Measurements from ENCODE around the gene PKP3. TPM values are rescaled to one million over a fixed set of nuclear protein-coding genes. Genes with fewer than 3 reads are reported as not detected.

Gene PKP3
- total and polyA plus RNA-seq, 9 of the 15 experiments (the other 6 are each of a cell fraction or from before 2014, with no cell fraction given), result 0.11 to 110 (median 30.7) TPM

DNA sequence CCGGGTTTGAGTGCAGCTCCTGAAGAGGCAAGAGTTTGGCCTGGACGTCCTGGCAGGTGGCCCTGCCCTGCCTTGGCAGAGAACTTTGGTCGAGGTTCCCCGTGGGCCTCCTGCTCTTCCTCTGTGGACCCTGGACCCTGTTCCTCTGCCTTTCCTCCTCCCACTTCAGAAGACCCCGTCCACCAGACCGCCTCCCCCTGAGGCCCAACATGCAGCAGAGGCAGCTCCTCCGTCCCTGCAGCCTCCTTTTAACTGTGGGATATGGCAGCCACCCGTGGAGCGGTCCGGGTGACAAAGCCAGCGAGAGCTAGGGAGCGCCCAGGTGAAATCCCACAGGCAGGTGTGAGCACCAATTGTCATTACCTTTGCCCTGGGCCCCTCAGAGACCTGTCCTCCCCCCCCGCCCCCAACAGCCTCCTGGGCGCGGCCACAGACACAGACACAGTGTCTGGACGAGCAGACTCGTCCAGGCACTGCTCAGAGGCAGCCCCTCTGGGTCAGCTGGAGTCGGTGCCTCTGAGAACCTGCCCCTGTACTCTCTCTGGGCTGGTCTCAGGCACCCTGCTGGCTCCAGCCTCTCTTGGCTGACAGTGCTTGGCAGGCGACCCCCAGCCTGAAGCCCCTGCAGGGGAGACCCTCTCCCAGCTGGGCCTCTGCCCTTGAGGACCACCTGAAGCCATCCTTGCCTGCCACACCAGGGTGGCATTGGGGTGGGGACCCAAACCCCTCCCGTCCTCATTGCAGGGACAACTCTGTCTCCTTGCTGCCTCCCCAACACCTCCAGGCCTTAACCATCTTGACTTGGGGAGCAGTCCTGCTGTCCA, 52.0 kb downstream of the PKP3 start:
- Histone ChIP-seq H3K9me3 (replicated peaks; ENCODE audit: control insufficient read depth, insufficient read depth, low read depth, low read length) (no peaks in the 10 kb centered on the region), H3K4me3 (no peak overlapping the region), H4K20me1 (replicated peaks; ENCODE audit: control insufficient read depth, insufficient read depth, low read length) (no peaks in the 10 kb centered on the region), H3K79me2 (ENCODE audit: control insufficient read depth, insufficient read depth, low read length) (peaks cover 27% of the 10 kb centered on the region), H2AFZ (ENCODE audit: low read depth, low read length) (peak overlapping the region; percentile 67), H3K9ac (ENCODE audit: insufficient read depth in 1 of 2, low read depth in 2 of 2, low read length in 2 of 2) (peak overlapping the region in 1 of 2 experiments; percentile 79; a peak in 3 of 4 replicates), H3K9me1 (ENCODE audit: control insufficient read depth, insufficient read depth, low read length) (no peaks in the 10 kb centered on the region), H3K36me3 (ENCODE audit: control insufficient read depth, insufficient read depth, low read length) (peaks cover under 1% of the 10 kb centered on the region; the same call in 1 of the 3 replicates), H3K4me2 (ENCODE audit: insufficient read depth, low read length) (no peak overlapping the region), H3K4me1 (replicated peaks in 1 of 2; ENCODE audit: control insufficient read depth in 2 of 2, insufficient read depth in 2 of 2, low read length in 2 of 2) (peaks cover 26 to 80% of the 10 kb centered on the region in 2 experiments; a peak in 4 of 5 replicates), H3K27ac (ENCODE audit: extremely low read depth, low read depth, low read length) (no peak overlapping the region), H3K27me3 (ENCODE audit: control insufficient read depth in 2 of 2, insufficient read depth in 2 of 2, low read length in 2 of 2) (no peaks in the 10 kb centered on the region)
- in situ Hi-C loops (cut with MboI) (no loop called here), intact Hi-C loops (cut with micrococcal nuclease) (loop anchor here (5.0 kb wide), 1 partner anchor 54 kb away; the partner anchor contains the start of gene PKP3)
- 57% methylated on average over 18 of the region's 20 CpGs for WGBS (ENCODE audit: insufficient coverage, low coverage, missing lambda C conversion rate)
- TF ChIP-seq, protein P1, sequence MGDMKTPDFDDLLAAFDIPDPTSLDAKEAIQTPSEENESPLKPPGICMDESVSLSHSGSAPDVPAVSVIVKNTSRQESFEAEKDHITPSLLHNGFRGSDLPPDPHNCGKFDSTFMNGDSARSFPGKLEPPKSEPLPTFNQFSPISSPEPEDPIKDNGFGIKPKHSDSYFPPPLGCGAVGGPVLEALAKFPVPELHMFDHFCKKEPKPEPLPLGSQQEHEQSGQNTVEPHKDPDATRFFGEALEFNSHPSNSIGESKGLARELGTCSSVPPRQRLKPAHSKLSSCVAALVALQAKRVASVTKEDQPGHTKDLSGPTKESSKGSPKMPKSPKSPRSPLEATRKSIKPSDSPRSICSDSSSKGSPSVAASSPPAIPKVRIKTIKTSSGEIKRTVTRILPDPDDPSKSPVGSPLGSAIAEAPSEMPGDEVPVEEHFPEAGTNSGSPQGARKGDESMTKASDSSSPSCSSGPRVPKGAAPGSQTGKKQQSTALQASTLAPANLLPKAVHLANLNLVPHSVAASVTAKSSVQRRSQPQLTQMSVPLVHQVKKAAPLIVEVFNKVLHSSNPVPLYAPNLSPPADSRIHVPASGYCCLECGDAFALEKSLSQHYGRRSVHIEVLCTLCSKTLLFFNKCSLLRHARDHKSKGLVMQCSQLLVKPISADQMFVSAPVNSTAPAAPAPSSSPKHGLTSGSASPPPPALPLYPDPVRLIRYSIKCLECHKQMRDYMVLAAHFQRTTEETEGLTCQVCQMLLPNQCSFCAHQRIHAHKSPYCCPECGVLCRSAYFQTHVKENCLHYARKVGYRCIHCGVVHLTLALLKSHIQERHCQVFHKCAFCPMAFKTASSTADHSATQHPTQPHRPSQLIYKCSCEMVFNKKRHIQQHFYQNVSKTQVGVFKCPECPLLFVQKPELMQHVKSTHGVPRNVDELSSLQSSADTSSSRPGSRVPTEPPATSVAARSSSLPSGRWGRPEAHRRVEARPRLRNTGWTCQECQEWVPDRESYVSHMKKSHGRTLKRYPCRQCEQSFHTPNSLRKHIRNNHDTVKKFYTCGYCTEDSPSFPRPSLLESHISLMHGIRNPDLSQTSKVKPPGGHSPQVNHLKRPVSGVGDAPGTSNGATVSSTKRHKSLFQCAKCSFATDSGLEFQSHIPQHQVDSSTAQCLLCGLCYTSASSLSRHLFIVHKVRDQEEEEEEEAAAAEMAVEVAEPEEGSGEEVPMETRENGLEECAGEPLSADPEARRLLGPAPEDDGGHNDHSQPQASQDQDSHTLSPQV (IDR thresholded peaks at IDR 0.05), result 0 out of 2 replicates have a peak, but pooled peaks have one; percentile 9
- TF ChIP-seq NBN (IDR thresholded peaks at IDR 0.05; ENCODE audit: low read depth) (no peak), CAMTA2 (CRISPR knock-in tag; conservative IDR thresholded peaks at IDR 0.05) (no peak)
- CTCF ChIA-PET (ENCODE audit: low intra/inter-chr PET ratio), result no interaction called here
- DNase-seq (ENCODE audit: extremely low read depth in 1 of 4, low spot score in 3 of 4), result no peak
- no peak for FAIRE-seq
- BruUV-seq (replicated peaks), result no TSS peak
- POLR2A ChIA-PET, result interaction anchor here (0.6 to 1.1 kb wide), 2 partner anchors 53 to 78 kb away, joined by 3 to 4 read pairs; no protein-coding TSS in a partner anchor
- ATAC-seq, result no peak

Measured in K562 (cell line).